DMS53 (cell line): Measurements from ENCODE around the gene LRRC15.

Source experiments
- DNase-seq: peaks from one replicate; lab custom pipeline; 2025; lab: John Stamatoyannopoulos, UW

The LRRC15 gene

DNA sequence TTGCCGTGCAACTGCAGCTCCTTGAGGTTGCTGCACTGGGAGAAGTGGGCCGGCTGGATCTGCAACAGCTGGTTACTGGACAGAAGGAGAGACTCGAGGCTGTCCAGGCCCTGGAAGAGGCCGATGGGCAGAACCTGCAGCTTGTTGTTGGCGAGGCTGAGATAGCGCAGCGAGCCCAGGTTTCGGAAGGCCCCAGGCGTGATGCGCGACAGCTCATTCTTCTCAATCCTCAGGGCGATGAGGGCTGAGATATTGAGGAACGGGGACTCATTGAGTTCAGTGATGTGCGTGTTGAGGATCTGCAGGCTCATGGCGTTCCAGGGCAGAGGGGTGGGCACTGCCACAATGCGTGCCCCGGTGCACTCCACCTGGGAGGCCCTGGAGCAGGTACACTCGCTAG lies 9.0 kb downstream of the LRRC15 start:
- DNase-seq = no peak

DNA sequence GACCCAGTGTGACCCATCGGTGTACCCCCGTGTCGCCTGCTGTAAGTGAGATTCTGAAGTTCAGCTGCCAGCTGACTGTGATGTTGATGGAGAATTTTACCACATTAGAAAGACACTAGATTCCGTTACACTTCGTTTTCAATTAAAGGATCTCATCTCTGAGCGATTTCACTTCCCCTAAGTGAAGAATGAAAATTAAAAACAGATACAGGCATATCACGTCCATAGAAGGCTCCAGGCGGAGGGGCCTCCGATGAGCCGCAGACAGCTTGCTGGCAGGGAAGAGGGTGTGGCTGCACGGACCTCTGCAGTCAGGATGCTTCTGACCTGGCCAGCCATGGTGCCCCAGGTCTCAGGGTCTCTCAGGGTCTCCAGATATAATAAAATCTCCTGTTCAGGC lies 11.9 kb downstream of the LRRC15 start:
- DNase-seq = no peak

DNA sequence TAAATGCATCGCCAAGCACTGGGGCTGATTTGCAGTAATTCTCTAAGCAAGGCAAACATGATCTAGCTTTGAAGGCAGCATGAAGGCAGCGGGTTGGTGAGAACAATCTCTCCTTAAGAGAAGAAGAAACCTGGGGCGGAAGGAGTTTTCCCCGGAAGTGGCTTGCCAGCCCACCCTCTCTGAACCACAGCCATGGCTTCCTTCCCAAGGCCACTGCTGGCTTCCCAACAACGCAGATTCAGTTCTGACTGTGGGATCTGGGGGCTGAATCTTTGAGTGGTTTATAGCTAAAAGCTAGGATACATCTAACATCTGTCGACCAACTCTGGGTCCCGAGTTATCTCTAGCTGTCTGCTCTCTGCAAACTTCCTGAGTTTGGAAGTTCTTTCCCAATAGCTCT lies 14.2 kb downstream of the LRRC15 start:
- DNase-seq = no peak

DNA sequence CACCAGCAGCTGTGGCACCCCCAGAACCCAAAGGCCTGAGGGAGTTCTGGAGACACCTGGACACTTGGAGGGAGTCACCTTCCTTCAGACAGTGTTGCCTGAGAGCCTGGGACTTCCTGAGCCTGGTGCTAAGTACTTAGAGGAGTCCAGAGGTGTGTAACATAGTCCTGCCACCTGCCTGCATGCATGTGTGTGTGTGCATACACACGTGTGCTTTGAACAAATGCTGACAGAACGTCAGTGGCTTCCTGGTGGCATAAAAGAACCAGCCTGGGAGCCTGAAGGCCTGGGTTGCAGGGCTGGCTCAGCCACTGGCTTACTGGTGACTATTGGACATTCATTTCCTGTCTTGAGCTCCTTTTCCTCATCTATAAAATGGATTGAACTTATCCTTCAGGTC lies 15.2 kb downstream of the LRRC15 start:
- peak; percentile 24 for DNase-seq

DNA sequence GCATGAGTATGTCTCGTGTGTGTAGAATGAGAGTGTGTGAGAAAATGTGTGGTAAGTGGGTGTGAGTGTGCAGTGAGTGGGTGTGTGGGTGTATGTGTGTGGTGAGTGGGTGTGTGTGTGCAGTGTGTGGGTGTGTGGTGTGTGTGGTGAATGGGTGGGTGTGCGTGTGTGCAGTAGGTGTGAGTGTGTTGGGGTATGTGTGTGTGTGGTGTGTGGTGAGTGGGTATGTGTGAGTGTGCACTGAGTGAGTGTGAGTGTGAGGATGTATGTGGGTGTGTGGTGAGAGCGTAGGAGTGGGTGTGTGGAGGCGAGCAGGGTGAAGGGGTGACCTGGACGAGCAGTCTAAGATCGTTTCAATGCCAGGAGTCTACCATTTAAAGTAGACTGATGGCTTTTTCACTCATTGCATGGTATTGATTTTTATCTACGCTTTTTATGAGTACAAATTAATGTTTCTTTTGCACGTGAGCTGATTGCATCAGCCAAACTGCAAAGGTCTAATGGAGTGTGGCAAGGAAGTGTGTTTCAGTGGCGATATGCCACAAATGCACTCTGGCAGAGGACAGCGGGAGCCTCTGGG lies 16.8 kb downstream of the LRRC15 start:
- DNase-seq = no peak

DNA sequence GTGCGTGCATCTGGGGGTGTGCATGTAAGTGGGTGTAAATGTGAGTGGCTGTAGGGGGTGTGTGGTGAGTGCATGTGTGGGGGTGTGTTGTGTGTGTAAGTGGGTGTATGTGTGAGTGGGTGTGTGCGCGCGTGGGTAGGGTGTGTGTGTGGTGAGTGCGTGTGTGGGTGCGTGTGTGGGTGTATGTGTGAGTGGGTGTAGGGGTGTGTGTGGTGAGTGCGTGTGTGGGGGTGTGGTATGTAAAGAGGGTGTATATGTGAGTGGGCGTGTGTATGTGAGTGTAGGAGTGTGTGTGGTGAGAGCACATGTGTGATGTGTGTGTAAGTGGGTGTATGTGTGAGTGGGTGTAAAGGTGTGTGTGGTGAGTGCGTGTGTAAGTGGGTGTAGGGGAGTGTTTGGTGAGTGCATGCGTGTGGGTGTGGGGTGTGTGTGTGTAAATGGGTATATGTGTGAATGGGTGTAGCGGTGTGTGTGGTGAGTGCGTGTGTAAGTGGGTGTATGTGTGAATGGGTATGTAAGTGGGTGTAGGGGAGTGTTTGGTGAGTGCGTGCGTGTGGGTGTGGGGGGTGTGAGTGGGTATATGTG lies 17.5 kb downstream of the LRRC15 start:
- no peak for DNase-seq

DNA sequence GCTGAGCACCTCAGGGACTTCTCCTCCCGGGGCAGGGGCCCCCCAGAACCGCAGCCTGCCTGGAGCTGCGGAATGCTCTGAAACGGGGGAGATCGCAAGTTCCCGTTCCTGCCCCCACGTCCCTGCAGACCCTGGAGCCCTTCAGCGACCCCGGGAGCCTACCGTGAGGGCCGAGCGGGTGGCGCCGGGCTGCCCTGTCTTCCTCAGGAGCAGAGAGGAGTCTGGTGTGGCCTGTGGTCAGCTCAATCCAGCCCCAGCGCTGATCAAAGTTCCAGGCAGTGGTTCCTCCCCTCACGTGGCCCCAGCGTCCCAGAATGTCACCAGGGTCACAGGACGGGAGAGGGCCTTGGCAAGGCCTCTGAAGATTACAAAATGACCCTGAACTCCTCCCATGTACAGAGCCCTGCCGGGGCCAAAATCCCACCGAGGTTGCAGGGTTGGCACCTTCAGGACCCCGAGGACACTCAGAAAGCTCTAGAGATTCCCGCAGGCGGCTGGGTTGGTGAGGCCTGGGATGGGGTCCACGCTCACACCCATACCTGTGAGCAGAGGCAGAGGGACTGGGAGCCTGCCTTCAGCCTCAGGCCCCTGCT lies 18.4 kb downstream of the LRRC15 start, which contains the start of gene CPN2:
CPN2 (minus strand) TSS at position 249 of the 593 bp plus-strand sequence. CDS start 8,626 bp downstream, outside the sequence.
- DNase-seq = no peak

DNA sequence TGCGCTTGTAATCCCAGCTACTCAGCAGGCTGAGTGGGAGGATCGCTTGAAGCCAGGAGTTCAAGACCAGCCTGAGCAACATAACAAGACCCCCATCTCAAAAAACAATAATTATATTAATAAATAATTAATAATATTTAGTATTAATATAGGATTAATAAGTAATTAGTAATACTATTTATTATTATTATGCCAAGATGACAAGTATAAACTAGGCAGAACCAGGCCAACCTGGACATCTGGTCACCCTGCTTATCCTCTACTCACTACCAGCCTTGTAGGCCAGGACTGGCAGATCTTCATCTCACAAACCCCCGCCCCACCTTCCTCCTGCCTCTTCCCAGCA lies 18.8 kb downstream of the LRRC15 start:
- no peak for DNase-seq

DNA sequence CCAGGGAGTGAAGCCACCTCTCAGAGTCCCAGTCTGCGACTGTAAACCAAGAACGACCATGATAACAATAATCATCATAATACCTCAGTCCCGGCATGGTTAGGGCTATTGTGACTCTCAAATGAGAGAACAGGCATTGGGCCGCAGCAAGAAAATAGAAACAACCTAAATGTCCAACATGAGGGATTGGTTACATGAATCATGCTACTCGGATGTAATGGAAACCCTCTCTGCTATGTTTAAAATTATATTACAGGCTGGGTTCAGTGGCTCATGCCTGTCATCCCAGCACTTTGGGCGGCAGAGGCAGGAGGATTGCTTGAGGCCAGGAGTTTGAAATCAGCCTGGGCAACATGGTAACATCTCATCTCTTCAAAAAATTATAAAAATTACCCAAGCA lies 21.2 kb downstream of the LRRC15 start:
- no peak for DNase-seq

DNA sequence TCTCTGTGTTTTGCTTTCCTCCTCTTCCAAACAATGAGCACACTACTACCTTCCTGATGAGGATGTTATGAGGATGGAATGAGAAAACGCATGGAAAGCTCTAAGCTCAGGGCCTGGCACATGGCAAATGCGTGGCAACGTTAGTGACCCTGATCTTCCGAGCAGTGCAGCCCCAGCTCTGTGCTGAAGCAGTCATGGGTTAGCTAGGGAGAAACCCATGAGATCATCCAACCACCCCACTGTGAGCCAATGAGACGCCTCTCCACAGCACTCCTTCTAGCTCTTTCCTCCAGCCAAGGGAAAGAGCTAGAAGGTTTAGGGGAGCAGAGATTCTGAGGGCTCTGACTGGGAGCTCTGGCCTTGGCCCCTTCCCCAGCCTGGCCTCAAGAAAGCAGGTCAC lies 22.9 kb downstream of the LRRC15 start:
- DNase-seq = no peak

DNA sequence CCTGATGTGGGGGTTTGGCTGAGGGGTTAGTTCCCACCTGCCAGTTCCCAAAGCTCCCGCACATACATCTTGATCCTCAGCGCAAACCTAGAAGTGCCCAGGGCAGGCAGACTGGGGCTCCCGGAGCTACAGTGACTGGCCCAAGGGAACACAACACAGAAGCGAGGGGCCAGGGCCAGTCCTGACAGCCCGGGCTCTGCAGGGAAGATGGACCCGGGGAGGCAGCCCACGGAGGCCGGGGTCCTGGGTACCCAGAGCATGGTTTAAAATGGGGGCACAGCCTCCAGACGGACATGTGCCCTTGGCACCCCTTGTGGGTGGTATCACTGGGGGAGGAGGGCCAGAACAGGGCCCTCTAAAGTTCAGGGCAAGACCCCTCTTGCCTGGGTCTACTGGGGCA lies 23.5 kb downstream of the LRRC15 start:
- no peak for DNase-seq

DNA sequence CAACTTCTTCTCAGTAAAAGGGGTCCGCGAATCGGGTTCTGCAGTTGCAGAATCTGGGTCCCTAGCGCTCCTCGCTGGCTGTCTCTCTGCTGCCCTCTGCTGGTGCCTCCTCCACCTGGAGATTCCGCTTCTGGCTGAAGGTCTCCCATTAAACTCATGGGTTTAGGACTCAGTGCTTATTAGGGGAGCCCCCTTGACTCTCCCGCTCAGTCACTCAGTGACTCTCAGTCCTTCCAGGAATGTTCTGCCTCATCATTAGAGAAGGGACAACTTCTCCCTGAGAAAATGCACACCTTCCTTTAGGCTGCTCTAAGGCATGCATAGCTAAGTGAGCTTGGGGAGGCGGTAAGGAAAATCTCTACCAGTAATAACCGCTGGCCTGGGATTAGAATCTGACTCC lies 25.5 kb downstream of the LRRC15 start:
- peak; percentile 69 for DNase-seq

DNA sequence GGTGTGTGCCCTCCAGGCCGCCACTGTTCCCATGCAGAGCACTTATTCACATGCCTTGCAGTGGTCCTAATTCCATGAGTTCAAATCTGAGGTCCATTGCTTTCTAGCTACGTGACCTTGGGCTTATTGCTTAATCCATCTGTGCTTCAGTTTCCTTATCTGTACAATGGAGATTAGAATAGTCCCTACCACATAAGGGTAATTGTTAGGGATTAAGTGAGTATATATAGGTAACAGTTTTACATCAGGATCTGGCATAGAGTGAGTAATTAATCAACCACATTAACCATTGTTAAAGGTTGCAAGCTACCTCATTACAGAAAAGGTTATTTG lies 26.0 kb downstream of the LRRC15 start:
- no peak for DNase-seq

DNA sequence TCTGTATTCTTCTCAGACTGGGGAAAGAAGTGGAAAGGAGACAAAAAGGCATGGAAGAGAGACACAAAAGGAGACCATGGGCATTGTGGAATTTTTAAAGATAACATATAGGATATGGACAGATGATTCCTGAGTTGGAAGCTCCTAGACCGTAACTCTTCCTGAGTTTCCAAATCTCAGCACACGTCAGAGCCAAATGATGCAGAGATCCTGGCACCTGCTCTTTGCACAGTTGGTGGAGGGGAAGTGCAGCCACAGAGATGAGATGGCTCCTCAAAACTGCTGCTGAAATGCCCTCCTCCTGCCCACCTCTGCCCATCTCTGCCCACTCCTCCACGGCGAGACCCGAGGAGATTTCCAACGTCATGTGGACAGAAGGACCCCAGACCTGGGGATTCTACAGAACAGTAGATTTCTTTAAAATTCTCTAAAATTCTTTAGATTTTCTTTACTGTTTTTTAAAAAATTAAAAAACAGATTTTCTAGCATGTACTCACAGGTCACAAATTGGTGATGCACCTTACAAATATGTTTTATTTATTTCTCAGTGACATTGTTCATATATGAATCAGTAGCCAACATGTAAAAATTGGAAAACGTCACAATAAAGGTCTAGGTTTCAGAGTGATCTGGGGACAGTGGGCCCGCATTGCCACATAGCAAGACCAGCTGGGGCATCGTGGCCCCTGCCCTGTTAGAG lies 26.5 kb downstream of the LRRC15 start:
- no peak for DNase-seq

DNA sequence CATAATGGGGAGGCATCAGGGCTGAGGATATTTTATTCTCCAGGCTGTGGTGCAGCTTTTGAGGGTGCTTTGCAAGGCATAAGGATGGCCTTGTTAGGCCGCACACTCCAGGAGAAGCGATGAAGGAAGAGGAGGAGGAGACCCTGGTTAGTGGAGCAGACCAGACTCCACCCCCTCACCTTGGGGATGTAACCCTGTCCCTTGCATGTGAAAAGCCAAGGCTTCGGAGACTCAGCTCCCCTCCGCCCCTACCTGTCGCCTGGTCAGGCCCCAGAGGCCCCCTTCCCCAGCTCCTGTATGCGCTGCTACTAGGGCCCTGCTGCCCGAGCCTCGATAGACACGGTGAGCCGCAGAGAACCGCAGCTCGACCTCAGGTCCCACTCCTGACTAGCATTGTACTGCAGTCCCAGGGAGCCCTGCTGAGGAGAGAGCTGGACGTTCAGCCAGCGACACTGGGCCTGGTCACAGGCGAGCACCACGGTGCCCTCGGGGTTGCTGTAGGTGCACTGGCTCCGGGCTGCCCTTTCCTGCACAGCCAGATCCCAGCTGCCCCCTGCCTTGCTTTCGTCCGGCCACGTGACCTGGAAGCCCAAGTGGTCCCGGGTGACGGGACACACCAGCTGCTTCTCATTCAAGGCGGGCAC lies 28.7 kb downstream of the LRRC15 start:
- no peak for DNase-seq

DNA sequence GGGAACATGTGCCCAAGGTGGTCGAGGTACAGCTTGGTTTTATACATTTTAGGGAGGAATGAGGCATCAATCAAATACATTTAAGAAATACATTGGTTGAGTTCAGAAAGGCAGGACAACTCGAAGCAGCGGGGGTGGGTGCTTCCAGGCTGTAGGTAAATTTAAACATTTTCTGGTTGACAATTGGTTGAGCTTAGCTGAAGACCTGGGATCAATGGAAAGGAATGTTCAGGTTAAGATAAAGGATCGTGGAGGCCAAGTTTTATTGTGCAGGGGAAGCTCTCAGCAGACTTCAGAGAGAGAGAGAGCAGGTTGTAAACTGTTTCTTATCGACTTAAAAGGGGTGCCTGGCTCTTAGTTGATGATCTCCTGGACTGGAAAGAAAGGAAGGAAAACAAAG lies 29.7 kb downstream of the LRRC15 start:
- DNase-seq = no peak

DNA sequence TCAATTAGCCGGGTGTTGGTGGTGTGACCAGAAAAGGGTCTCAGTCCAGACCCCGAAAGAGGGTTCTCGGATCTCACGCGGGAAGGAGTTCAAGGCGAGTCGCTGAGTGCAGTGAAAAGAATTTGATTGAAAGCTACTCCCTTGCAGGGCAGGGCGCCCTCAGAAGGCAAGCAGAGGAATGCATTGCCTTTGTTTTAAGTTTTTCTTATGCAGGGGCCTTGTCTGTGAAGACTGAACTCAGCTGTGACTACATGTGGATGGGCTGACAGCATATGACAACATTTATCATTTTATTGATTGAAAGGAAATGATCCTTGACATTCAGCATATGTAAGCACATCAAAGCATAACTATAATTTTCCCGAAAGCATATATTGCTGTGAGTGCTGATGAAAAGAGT lies 30.2 kb downstream of the LRRC15 start:
- DNase-seq = no peak

DNA sequence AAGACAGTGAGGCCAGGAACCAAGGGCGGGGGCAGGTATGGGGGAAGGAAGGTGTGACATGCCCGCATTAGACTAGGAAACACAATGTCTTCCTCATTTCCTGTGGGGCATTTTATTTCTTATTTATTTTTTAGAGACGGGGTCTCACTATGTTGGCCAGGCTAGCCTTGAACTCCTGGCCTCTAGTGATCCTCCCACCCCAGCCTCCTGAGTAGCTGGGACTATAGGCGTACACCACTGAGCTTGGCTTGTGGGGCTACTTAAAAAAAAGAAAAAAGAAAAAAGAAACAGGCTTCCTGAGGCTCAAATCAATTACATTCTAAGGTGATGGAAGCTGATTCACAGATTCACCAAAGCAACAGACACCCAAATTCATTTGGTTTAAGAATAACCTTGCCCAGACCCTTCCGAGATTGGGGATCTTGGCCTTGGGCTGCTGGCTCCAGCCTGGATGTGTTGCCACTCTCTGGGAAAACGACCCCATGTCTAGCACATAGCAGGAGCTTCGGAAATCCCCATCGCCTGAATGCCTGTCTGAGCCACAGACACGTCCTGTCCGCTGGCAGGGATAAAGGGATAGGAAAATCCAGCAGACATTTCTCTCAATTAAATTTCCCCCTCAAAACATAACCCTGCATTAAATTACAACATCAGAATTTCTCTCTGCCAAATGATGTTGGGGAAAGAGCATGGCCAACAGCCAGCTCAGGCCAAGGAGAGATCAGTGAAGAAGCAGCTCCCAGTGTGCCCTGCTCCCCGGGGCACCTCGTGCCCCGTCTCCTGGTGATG lies 31.4 kb downstream of the LRRC15 start:
- DNase-seq = no peak

DNA sequence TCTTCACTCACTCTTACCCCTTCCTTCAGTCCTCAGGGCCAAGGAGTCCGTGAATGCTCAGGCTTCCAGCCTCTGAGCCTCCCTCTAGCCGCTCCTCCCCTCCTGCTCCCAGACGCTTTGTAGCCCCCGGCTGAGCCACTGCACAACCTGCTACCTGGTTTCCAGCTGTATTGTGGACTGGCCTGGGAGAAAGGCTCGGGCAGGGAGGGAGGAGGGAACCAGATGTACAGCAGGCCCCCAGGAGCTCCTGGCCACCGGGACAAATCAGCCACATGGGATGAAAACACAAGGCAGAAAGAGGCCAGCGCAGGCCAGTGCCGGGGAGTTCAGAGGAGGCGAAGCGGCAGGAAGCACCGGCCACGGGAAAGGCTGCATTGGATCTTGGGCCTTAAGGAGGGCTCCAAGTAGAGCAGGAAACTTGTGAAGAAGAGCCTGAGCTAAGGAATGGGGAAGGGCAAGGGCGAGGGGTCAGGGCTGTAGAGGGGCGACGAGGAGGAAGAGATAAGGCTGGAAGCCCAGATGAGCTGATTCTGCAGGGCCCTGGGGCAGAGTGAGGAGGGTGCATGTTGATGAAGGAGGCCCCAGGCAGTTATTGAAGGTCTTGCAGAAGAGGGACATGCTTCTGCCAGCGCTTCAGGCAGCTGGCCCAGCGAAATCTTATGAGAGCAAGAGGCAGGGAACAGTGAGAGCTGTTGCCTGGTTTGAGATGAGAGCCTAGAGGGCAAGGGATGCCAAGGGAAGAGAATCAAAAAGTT lies 32.8 kb downstream of the LRRC15 start:
- DNase-seq = no peak

DNA sequence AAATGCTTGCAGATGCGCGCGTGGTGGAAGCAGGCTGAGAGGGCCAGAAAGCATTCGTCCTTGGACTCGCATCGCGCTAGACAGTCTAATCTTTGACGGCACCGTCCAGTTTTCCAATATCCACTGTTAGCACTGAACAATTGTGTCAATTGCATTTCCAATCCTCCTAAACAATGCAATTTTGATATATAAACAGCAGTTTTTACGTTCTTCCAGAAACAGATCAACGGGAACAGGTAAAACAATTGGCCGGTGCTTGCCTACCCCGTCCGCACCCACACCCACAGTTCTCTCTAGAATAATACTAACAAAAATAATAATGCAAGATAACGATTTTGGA lies 35.6 kb downstream of the LRRC15 start:
- no peak for DNase-seq

DNA sequence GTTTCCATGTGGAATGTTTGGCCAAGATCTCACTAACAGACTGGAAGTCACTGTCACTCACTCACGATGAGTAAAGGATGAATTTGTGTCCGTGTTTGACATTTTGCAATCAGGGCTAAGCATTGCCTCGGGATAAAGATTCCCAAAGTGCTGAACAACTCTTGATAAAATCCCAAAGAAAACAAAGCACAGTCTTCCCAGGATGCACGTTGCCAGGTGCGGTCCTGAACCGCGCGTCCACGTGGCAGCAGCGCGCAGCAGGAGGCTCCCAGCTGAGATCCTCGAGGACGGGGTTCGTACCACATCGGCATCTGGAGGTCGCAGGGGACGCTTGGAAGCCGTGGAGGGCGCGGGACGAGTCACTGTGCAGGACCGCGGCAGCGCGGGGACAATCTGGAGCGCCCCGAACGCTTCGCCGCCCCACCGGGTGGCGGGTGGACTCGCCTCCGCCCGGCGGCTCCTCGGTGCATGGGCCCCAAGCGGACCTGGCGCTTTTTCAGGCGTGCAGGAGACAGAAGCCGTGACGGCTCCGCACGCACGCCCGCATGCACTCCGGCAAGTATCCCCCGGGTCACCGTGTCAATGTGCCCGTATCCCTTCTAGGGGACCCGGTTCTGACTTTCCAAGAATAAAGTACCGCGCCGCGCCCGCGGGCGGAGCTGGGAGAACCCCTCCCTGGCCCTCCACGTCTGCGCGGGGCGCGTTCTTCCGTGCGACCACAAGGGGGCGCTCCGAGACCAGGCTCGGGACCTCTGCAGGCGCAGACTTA lies 36.1 kb downstream of the LRRC15 start:
- DNase-seq = no peak
